Osteoblast (primary cell): ENCODE data around the gene TNFRSF12A. TPM values are rescaled to one million over a fixed set of nuclear protein-coding genes. Genes with fewer than 3 reads are reported as not detected.

Source experiments
- DNase-seq: peaks from one replicate; pipeline ENCODE4 v3.0.0; 2011; ENCODE audit warnings: low spot score, mixed read lengths; ENCODE audit not compliant: insufficient read length; ENCODE audit errors: missing footprints
- H2AFZ ChIP-seq: 2 replicates; pipeline ENCODE4 v1.6.0; 2011; ENCODE audit warnings: mild to moderate bottlenecking, low read length
- H3K27ac ChIP-seq: 2 replicates; pipeline ENCODE4 v1.5.1; 2011; ENCODE audit warnings: mild to moderate bottlenecking, low read depth, low read length, moderate library complexity
- H3K27me3 ChIP-seq: 2 replicates; pipeline ENCODE4 v1.6.0; 2012; ENCODE audit warnings: mild to moderate bottlenecking, control low read depth, inconsistent platforms, low read length, moderate library complexity; ENCODE audit not compliant: insufficient read depth
- H3K36me3 ChIP-seq: 2 replicates; pipeline ENCODE4 v1.5.1; 2011; ENCODE audit warnings: mild to moderate bottlenecking, low read length, control low read depth, moderate library complexity; ENCODE audit not compliant: insufficient read depth
- H3K4me1 ChIP-seq: 2 replicates; pipeline ENCODE4 v1.5.1; 2011; ENCODE audit warnings: mild to moderate bottlenecking, low read length, control low read depth, moderate library complexity; ENCODE audit not compliant: insufficient read depth
- H3K4me2 ChIP-seq: 2 replicates; pipeline ENCODE4 v1.6.0; 2011; ENCODE audit warnings: mild to moderate bottlenecking, low read length; ENCODE audit not compliant: insufficient read depth
- H3K4me3 ChIP-seq: fragments of 200-600 bp; sonication (generic); 3 replicates; pipeline ENCODE4 v1.5.1; 2012; ENCODE audit warnings: mild to moderate bottlenecking, low read length, inconsistent platforms; ENCODE audit not compliant: insufficient read depth
- H3K79me2 ChIP-seq: 2 replicates; pipeline ENCODE4 v1.6.0; 2012; ENCODE audit warnings: mild to moderate bottlenecking, low read length, control low read depth, inconsistent platforms; ENCODE audit not compliant: insufficient read depth
- H3K9me3 ChIP-seq: 2 replicates; pipeline ENCODE4 v1.5.1; 2011; ENCODE audit warnings: low read depth, low read length, control low read depth
- H4K20me1 ChIP-seq: 2 replicates; pipeline ENCODE4 v1.6.0; 2012; ENCODE audit warnings: mild to moderate bottlenecking, low read length, control low read depth; ENCODE audit not compliant: insufficient read depth
- total RNA-seq: library from RNA; depleted of rRNA; stranded (reverse); fragments of >200 nt; gene quantifications from 2 replicates; pipeline ENCODE4 v1.2.3, GENCODE V29; 2012
- TF ChIP-seq, protein P1 (sequence below): IDR thresholded peaks from 2 replicates; pipeline ENCODE4 v1.5.1; 2011; ENCODE audit warnings: mild to moderate bottlenecking, low read depth, low read length, moderate library complexity; ENCODE audit errors: extremely low read depth

TNFRSF12A gene
- total RNA-seq, 1 donor: 143 TPM

GRCh38 chr16:2979669-2980226 lies 40.4 kb upstream of the TNFRSF12A start:
- Histone ChIP-seq H3K79me2 (peaks cover 8% of the 10 kb centered on the region), H2AFZ (peak overlapping the region; percentile 90), H3K36me3 (no peaks in the 10 kb centered on the region), H4K20me1 (no peaks in the 10 kb centered on the region), H3K4me2 (peak overlapping the region; percentile 84), H3K27me3 (no peaks in the 10 kb centered on the region), H3K9me3 (no peaks in the 10 kb centered on the region), H3K4me1 (peaks cover 11% of the 10 kb centered on the region), H3K27ac (no peak overlapping the region), H3K4me3 (peak overlapping the region; percentile 88)
- TF ChIP-seq, protein P1, sequence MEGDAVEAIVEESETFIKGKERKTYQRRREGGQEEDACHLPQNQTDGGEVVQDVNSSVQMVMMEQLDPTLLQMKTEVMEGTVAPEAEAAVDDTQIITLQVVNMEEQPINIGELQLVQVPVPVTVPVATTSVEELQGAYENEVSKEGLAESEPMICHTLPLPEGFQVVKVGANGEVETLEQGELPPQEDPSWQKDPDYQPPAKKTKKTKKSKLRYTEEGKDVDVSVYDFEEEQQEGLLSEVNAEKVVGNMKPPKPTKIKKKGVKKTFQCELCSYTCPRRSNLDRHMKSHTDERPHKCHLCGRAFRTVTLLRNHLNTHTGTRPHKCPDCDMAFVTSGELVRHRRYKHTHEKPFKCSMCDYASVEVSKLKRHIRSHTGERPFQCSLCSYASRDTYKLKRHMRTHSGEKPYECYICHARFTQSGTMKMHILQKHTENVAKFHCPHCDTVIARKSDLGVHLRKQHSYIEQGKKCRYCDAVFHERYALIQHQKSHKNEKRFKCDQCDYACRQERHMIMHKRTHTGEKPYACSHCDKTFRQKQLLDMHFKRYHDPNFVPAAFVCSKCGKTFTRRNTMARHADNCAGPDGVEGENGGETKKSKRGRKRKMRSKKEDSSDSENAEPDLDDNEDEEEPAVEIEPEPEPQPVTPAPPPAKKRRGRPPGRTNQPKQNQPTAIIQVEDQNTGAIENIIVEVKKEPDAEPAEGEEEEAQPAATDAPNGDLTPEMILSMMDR: no peak
- peak; percentile 90 for DNase-seq

DNA sequence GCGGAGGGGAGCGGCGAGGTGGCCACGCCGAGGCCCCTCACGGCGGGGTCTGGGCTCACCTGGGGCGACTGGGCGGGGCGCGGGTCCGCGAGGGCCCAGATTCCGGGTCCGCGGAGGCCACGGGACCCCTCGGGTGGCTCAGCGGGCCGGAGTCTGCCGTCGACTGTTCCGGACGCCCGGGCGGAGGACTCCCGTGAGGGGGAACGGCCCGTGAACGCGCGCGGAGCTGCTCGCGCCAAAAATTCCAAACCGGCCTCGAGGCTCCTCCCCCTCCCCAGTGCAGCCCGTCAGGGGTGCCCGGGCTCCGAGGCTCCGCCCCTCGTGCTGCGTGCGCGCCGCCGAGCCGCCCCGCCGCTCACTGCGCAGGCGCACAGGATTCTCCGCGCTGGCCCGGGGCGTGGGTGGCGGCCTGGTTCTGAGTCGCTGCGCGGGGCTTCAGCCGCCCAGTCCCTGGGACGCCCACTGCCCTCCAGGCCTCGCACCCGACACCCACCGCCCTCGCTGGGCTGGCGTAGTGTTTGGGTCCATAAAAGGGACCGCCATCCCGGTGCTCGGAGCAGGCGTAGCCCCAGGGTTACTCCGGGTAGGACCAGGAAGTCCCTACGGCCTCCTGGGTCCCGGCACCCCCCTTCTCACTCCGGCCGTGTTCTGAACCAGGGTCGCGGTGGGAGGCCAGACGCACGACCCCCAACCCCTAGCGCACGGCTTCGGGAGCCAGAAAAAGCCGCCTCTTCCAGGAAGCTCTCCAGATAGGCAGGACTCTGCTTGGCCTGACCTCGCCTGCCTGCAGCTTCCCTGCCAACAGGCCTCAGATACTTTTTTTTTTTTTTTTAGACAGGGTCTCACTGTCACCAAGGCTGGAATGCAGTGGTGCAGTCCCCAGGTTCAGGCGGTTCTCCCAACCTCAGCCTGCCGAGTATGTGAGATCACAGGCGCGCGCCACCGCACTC lies 39.7 kb upstream of the TNFRSF12A start, which contains the start of gene PKMYT1:
PKMYT1 (minus strand) TSS at position 220 of the 950 bp plus-strand sequence. CDS start 789 bp downstream, outside the sequence.
- Histone ChIP-seq H4K20me1 (no peaks in the 10 kb centered on the region), H3K36me3 (no peaks in the 10 kb centered on the region), H3K4me2 (peak within 1 kb of the TSS; percentile 84), H3K4me1 (peaks cover 11% of the 10 kb centered on the region), H2AFZ (peak within 1 kb of the TSS; percentile 98), H3K9me3 (no peaks in the 10 kb centered on the region), H3K4me3 (peak within 1 kb of the TSS; percentile 88), H3K27ac (peak within 1 kb of the TSS; percentile 91), H3K27me3 (no peaks in the 10 kb centered on the region), H3K79me2 (peaks cover 8% of the 10 kb centered on the region)
- peak; percentile 100 for DNase-seq
- TF ChIP-seq, protein P1: no peak

DNA sequence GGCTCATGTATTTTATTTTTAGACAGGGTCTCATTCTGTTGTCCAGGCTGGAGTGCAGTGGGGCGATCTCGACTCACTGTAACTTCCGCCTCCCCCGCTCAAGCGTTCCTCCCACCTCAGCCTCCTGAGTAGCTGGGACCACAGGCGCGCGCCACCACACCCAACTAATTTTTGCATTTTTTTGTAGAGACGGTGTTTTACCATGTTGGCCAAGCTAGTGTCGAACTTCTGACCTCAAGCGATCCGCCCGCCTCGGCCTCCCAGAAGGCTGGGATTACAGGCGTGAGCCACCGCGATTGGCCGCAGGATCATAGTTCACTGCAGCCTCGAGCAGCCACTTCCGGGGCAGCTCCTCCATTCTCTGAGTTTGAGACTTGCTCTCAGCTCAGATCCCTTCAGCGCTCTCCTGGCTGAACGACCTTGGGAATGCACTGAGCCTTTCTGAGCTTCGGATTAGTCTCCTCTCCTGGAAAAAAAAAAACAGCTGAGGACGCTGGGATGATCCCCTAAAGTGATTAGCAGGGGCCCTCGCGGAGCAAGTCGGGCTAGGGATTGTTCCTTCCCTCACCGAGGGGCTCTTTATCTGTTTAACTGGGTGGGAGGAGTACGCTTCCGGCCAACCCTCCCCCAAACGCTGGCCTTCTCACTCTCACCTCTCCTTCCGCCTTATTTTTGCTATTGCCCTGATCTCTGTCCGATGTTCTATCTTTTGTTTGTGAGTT lies 38.8 kb upstream of the TNFRSF12A start:
- peaks cover 8% of the 10 kb centered on the region for H3K79me2 ChIP-seq
- no peaks in the 10 kb centered on the region for H3K27me3 ChIP-seq
- peak overlapping the region; percentile 88 for H3K4me3 ChIP-seq
- TF ChIP-seq, protein P1: no peak
- peaks cover 11% of the 10 kb centered on the region for H3K4me1 ChIP-seq
- no peak overlapping the region for H2AFZ ChIP-seq
- no peaks in the 10 kb centered on the region for H3K9me3 ChIP-seq
- H3K27ac ChIP-seq: peak overlapping the region; percentile 91
- peak overlapping the region; percentile 84 for H3K4me2 ChIP-seq
- no peaks in the 10 kb centered on the region for H4K20me1 ChIP-seq
- no peaks in the 10 kb centered on the region for H3K36me3 ChIP-seq
- DNase-seq: no peak
